Panc1 (cell line): Measurements from ENCODE around the gene NFKB2.

Experiments used
- CTCF ChIP-seq: fragments of 450-650 bp; IDR thresholded peaks from 2 replicates; pipeline ENCODE4 v1.5.1; 2017; ENCODE audit warnings: mild to moderate bottlenecking
- POLR2AphosphoS5 ChIP-seq: IDR thresholded peaks from 2 replicates; pipeline ENCODE4 v1.6.1; 2012; ENCODE audit warnings: mild to moderate bottlenecking, low read depth, low read length, moderate library complexity
- REST ChIP-seq, 2 experiments: IDR thresholded peaks; 2 replicates each; pipeline ENCODE4 v1.6.1; 2011 to 2012; ENCODE audit warnings: low read depth in 2 of 2, control low read depth in 1 of 2, low read length in 1 of 2, mild to moderate bottlenecking in 1 of 2, moderate library complexity in 1 of 2; ENCODE audit not compliant: insufficient read depth in 1 of 2
- TCF7L2 ChIP-seq: IDR thresholded peaks from 2 replicates; pipeline ENCODE4 v1.6.1; 2011; ENCODE audit warnings: mild to moderate bottlenecking, low read depth, low read length, inconsistent platforms

- no peak for TF ChIP-seq CTCF
- no peak for TF ChIP-seq REST (IDR thresholded peaks at IDR 0.05; ENCODE audit: insufficient read depth in 1 of 2, low read depth in 2 of 2, low read length in 1 of 2)
- TF ChIP-seq TCF7L2: no peak
- no peak for TF ChIP-seq POLR2AphosphoS5
Observed at GRCh38 chr10:102392306-102392705, 3.2 kb upstream of the NFKB2 start.
